ENCODE measurements around the gene PTPRD.
A peak's percentile ranks its signal among the peaks of the same experiment; 100 is the strongest.

The PTPRD gene

DNA sequence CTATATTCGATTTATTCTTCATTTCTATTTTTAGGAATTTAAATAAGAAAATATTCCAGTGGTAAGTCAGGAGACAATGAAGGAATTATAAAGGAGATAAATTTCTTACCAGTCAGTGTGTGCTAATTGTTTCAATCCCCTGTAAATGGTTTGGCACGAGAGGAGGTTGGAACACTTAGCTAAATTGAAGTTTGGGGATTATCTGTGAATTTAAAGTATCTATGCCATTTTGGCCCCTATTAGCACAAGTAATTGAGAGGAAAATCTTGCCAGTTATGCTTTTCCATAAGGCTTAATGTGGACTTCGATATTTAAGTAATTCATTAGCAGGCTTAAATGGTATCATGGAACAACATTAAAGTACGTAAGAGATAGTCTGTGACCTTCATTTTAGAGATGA, 860.8 kb downstream of the PTPRD start:
- no peaks in the 10 kb centered on the region for H3K4me1 Mint-ChIP-seq
- no peak for ATAC-seq
- no peak overlapping the region for H3K27ac Mint-ChIP-seq
- DNase-seq (ENCODE audit: low spot score in 2 of 2), result no peak
- no peak overlapping the region for H3K4me3 Mint-ChIP-seq
- H3K9me3 Mint-ChIP-seq, result peaks cover 13% of the 10 kb centered on the region
- H3K36me3 Mint-ChIP-seq, result no peaks in the 10 kb centered on the region

DNA sequence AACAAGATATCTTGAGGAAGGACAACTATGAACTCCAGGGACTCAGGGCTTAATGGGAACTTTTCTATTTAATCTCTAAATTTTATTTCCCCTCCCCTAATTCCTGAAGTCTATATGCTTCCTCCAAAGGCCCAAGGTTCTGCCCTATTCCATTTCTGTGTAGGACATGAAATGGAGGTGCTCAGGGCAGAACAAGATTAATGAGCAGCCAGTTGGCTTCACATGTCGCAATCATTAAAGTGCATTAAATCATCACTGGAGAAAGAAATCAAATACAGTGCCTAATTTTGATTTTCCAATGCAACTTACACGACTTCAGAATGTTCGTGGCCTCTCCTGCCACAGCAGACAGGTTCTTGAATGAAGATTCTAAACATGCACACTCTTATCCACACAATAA, 862.1 kb downstream of the PTPRD start:
- Mint-ChIP-seq H3K4me1 (no peaks in the 10 kb centered on the region), H3K27ac (no peak overlapping the region), H3K4me3 (no peak overlapping the region), H3K36me3 (no peaks in the 10 kb centered on the region), H3K9me3 (peaks cover 16% of the 10 kb centered on the region)
- ATAC-seq, result no peak
- DNase-seq (ENCODE audit: low spot score in 2 of 2), result no peak

DNA sequence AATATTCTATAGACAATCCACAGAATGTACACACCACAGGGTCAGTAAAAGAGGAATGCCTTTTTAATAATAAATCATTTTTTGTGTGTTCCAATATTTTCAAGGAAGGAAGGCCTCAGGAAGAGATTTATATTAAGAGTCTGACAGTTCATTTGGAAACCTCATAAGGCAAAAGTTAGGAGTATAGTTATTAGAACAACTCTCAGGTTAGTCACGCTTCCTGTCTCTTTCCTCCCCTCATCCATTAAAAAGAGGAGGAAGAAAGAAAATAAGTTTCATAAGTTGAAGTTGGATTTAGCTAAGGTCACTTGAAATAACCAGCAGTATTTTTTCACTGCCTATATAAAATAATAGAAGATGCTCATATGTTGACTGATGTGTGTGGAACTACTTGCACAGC, 863.2 kb downstream of the PTPRD start:
- Mint-ChIP-seq H3K9me3 (peaks cover 16% of the 10 kb centered on the region), H3K4me1 (no peaks in the 10 kb centered on the region), H3K27ac (no peak overlapping the region), H3K36me3 (no peaks in the 10 kb centered on the region), H3K4me3 (no peak overlapping the region)
- DNase-seq (ENCODE audit: low spot score in 2 of 2) (no peak), ATAC-seq (no peak)

DNA sequence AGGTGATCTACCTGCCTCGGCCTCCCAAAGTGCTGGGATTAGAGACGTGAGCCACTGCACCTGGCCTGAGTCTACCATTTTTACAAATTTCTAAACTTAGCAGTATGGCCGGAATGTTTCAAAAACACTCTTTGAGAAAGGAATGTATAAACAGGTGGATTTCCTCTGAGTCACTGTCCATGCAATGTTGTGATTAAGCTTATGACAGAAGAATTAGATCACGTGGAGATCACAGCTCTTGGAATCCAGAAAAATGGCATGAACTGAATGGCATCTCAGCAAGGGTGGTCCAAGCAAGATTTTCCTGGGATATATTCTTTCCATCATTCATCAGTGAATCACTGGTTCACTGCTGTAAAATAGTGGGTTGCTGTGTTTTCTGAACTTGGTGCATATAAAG, 865.0 kb downstream of the PTPRD start:
- Mint-ChIP-seq H3K36me3 (no peaks in the 10 kb centered on the region), H3K4me1 (no peaks in the 10 kb centered on the region), H3K9me3 (peaks cover 21% of the 10 kb centered on the region), H3K27ac (no peak overlapping the region), H3K4me3 (no peak overlapping the region)
- DNase-seq (ENCODE audit: low spot score in 2 of 2), result no peak
- ATAC-seq, result no peak

DNA sequence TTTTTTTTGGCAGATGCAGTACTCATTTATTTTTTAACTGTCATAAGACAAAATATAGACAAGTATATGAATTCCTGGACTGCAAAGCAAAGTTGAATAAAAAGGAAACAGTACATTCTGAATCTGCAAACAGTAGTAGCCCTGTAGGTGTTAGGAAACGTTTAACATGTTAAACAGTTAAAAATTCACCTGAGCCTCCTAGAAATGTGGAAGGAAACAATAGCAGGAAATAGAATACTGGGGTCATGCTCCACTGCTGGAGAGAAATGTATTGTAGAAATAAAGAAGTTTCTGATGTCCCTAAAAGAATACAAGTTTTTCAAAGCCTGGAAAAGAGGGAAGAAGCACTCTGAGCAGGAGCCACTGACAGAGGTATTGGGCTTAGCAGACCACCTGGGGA, 866.0 kb downstream of the PTPRD start:
- no peaks in the 10 kb centered on the region for H3K36me3 Mint-ChIP-seq
- DNase-seq (ENCODE audit: low spot score in 2 of 2) (no peak), ATAC-seq (no peak)
- no peaks in the 10 kb centered on the region for H3K4me1 Mint-ChIP-seq
- H3K9me3 Mint-ChIP-seq, result peaks cover 24% of the 10 kb centered on the region
- H3K4me3 Mint-ChIP-seq, result no peak overlapping the region
- H3K27ac Mint-ChIP-seq, result no peak overlapping the region

DNA sequence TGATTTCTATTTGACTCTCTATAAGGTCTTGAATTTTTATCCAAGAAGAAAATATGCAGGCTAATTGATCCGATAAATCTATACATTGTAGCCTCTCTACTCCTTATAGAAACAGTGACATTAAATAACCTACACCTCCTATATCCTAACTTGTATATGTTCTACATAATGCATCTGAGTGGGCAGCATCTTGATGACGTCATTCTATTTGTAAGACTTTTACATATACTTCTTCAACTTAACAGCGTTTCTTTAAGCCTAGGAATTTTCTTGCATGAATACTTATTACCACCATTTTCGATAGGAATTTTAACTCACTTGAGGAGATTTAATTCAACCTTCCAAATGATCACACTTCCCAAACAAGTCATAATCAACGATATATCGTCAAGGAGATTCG, 869.0 kb downstream of the PTPRD start:
- Mint-ChIP-seq H3K9me3 (peaks cover 22% of the 10 kb centered on the region), H3K4me1 (no peaks in the 10 kb centered on the region), H3K27ac (no peak overlapping the region), H3K4me3 (no peak overlapping the region), H3K36me3 (no peaks in the 10 kb centered on the region)
- no peak for DNase-seq (ENCODE audit: low spot score in 2 of 2)
- no peak for ATAC-seq

DNA sequence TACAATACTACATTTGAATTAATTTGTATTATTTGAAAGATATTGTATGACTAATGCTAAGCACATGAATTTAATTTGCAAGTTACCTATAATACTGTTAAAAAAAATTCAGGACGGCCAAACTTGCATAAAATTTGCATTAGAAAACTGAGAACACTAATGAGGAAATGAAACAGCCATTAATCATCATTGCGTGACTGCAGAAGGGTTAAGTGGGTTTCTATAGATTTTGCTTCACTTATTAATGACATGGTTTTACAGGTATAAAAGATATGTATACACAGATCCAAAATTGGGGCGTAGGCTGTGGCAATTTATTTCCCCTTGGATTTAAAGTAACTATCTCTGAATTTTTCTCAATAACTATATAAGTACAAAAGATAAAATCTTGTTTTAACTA, 882.6 kb downstream of the PTPRD start:
- DNase-seq (ENCODE audit: low spot score in 2 of 2), result no peak
- ATAC-seq, result no peak
- H3K36me3 Mint-ChIP-seq, result no peaks in the 10 kb centered on the region
- H3K4me3 Mint-ChIP-seq, result no peak overlapping the region
- no peak overlapping the region for H3K27ac Mint-ChIP-seq
- H3K4me1 Mint-ChIP-seq, result no peaks in the 10 kb centered on the region
- H3K9me3 Mint-ChIP-seq, result peaks cover 11% of the 10 kb centered on the region

DNA sequence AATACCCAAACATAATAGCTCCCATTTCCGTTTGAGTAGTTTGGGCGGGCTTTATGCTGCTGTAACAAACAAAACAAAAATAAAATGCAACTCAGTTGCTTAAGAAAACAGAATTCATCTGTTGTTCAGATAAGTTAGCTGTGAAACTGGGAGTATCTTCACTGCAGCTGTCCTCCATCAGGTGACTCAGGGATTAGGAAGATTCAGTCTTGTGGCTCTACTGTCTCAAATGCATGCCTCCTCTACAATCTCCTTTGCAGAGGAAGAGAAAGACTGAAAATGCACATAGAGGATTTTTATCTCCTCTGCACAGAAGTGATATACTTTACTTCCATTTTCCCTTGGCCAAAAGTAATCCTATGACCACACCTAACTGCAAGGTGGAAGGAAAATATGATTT, 883.7 kb downstream of the PTPRD start:
- Mint-ChIP-seq H3K4me1 (no peaks in the 10 kb centered on the region), H3K36me3 (no peaks in the 10 kb centered on the region), H3K4me3 (no peak overlapping the region), H3K27ac (no peak overlapping the region), H3K9me3 (peaks cover 11% of the 10 kb centered on the region)
- ATAC-seq (no peak), DNase-seq (ENCODE audit: low spot score in 2 of 2) (no peak)

DNA sequence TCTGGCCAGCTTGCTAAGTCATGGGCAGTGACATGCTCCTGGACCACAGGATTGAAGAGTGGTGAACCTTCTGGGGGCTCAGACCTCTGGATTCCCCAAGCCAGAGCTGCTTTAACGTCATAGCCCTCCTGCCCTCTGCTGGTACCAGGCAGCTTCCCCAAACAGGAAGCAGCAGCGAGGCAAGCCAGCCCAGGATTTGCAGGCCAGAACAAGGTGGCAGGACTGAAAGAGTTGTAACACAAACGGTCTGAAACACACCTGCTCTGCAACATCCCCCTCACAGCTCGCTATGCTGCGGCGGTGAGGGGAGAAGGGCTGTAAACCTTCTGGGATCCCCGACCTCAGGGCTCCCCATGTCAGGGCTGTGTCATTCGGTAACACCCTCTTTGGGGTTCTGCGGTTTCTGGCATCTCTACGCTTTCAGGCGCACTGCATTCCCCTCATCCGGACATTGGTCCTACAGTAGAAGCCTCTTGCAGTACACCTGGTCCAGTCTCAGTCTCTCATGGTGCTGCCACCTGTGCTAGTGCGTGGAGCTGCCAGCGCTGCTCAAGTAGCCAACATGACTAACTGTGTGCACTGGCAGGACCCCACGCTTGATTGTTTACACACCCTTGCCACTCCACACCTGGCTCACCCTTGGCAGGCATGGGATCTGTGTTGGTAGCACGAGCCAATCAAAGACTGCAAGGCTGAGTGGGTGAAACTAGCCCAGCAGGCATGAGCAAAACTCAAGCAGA, 893.3 kb downstream of the PTPRD start:
- DNase-seq (ENCODE audit: low spot score in 2 of 2) (no peak), ATAC-seq (peak; percentile 34)
- H3K4me1 Mint-ChIP-seq, result no peaks in the 10 kb centered on the region
- no peak overlapping the region for H3K27ac Mint-ChIP-seq
- H3K9me3 Mint-ChIP-seq, result peaks cover 2% of the 10 kb centered on the region
- H3K36me3 Mint-ChIP-seq, result no peaks in the 10 kb centered on the region
- H3K4me3 Mint-ChIP-seq, result no peak overlapping the region

DNA sequence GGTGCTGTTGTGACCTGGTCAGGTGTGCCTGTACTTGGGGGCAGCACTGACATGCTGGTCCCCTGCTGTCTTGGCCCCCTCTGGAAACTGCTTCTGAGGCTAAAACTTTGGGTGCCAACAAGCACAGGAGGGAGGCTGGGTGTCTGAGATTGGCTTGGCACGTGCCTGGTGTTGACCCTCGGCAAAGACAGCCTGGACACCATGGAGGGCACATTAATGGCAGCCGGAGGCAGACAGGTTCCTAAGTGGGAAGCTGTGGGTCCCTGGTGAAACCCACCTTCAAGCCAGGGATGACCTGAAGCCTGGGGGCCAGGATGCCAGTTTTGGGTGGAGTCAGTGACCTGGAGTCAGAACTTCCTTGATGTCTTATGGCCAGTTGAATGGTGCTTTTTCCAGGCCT, 894.1 kb downstream of the PTPRD start:
- Mint-ChIP-seq H3K27ac (no peak overlapping the region), H3K9me3 (peaks cover 2% of the 10 kb centered on the region)

DNA sequence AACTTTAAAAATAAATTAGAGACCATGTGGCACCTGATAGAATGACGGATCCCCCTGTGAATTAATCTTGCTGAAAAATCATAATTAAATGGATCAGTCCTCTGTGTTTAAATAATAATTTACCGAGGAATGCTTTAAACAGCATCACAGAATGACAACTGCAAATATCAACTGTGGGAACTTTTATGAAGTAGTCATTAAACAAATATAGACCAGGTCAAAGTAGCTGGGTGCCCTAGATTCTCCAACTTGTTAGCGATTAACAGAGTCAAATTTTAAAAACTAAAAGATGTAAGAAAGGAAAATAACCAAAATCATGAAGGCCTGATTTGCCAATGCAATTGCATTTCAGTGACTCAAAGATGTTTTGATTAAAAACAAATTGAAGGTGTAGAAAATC, 933.4 kb downstream of the PTPRD start:
- Mint-ChIP-seq H3K4me3 (no peak overlapping the region), H3K36me3 (no peaks in the 10 kb centered on the region), H3K4me1 (no peaks in the 10 kb centered on the region), H3K9me3 (peaks cover 3% of the 10 kb centered on the region), H3K27ac (no peak overlapping the region)
- DNase-seq (ENCODE audit: low spot score in 2 of 2) (no peak), ATAC-seq (no peak)

More for the DNA sequence above, 894.1 kb downstream of the PTPRD start:
- Mint-ChIP-seq H3K4me3 (no peak overlapping the region), H3K36me3 (no peaks in the 10 kb centered on the region), H3K4me1 (no peaks in the 10 kb centered on the region)
- ATAC-seq, result no peak
- DNase-seq (ENCODE audit: low spot score in 2 of 2), result no peak

DNA sequence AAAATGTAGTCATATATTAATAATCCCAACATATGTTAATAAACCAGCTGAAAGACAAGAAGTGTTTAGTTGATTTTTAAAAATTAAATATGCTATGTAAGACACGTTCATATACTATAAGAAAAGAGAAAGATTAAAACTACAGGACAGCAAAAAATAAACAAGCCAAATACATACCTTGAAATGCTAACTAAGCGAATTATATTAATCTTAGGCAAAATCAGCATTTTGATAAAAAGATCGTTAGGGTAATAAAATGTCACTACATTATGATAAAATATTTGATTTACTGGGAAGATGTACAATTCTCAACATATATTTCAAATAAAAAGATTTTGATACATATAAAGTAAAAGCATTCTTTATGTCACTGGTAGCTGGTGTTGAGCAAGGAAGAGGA, 938.3 kb downstream of the PTPRD start:
- Mint-ChIP-seq H3K4me1 (no peaks in the 10 kb centered on the region), H3K27ac (no peak overlapping the region), H3K4me3 (no peak overlapping the region), H3K9me3 (peaks cover 12% of the 10 kb centered on the region), H3K36me3 (no peaks in the 10 kb centered on the region)
- ATAC-seq, result no peak
- DNase-seq (ENCODE audit: low spot score in 2 of 2), result no peak

DNA sequence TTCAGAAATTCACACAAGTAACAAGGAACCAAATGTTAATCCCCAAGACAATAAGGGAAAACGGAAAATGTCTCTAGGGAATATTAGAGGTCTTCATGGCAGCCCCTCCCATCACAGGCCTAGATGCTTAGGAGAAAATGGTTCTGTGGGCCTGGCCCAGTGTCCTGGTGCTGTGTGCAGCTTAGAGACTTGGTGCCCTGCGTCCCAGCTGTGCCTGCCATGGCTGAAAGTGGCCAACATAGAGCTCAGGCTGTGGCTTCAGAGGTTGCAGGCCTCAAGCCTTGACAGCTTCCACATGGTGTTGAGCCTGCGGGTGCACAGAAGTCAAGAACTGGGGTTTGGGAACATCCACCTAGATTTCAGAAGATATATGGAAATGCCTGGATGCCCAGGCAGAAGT, 942.3 kb downstream of the PTPRD start:
- no peak for ATAC-seq
- peaks cover 14% of the 10 kb centered on the region for H3K9me3 Mint-ChIP-seq

DNA sequence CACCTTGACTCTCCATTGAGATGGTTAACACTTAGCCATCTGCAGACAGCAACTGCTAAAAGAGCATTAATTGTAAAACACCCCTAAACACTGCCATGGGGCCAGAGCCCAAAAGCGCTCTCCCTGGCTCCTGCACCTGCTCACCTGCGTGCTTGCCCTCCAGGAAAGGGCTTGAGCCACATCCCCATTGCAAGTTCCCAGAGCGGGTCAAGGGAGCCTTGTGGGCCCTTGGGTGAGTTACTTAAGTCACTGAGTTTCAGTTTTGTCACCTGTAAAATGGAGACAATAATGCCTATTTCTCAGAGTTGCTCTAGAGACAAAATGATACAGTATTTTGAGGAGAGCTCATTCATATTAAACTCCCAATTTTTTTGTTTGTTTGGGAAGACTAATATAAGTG, 967.8 kb downstream of the PTPRD start:
- ATAC-seq (no peak), DNase-seq (ENCODE audit: low spot score in 2 of 2) (no peak)
- H3K9me3 Mint-ChIP-seq, result peaks cover 14% of the 10 kb centered on the region
- H3K4me1 Mint-ChIP-seq, result no peaks in the 10 kb centered on the region
- H3K4me3 Mint-ChIP-seq, result no peak overlapping the region
- no peaks in the 10 kb centered on the region for H3K36me3 Mint-ChIP-seq
- H3K27ac Mint-ChIP-seq, result no peak overlapping the region

More for the DNA sequence above, 942.3 kb downstream of the PTPRD start:
- no peak overlapping the region for H3K27ac Mint-ChIP-seq
- no peaks in the 10 kb centered on the region for H3K4me1 Mint-ChIP-seq
- DNase-seq (ENCODE audit: low spot score in 2 of 2), result no peak
- no peak overlapping the region for H3K4me3 Mint-ChIP-seq
- no peaks in the 10 kb centered on the region for H3K36me3 Mint-ChIP-seq

DNA sequence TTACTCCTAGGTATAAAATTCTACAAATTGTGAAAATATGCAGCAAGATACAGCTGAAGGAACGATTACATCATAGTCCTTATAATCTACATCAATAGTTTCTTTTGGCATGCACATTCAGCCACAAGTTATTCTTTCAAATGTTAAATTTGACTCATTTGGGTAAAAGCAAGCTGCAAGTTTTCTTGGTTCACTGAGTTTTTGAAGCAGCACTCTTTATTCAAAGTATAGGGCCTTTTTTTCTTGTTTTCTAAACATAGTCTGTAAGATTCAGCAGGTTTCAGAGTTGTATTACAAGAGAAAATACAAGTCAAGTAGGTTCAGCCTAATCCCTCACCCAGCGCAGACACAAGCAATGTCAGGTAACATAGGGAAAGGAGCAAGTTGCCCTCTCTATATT, 981.5 kb downstream of the PTPRD start:
- H3K4me3 Mint-ChIP-seq, result no peak overlapping the region
- H3K36me3 Mint-ChIP-seq, result no peaks in the 10 kb centered on the region
- H3K27ac Mint-ChIP-seq, result no peak overlapping the region
- no peaks in the 10 kb centered on the region for H3K4me1 Mint-ChIP-seq
- H3K9me3 Mint-ChIP-seq, result peaks cover 16% of the 10 kb centered on the region
- ATAC-seq, result no peak
- DNase-seq (ENCODE audit: low spot score in 2 of 2), result no peak

DNA sequence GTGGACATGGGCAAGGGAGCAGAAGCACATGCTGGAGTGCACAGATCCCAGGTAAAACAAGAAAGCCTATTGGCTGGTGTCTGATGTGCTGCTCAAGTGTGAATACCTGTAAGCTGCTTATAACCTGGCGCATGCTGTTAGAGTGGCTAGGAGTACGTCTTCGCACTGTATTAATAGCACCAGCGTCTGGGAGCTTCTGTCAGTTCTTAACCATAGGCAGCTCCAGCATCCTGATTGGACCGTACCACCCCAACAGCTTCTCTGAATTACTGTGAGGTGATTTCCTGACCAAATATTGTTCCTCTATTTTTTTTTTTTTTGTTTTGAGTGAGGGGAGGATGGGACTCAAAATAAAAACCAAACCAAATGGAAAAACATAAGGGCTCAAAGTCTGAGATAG, 987.6 kb downstream of the PTPRD start:
- ATAC-seq, result no peak
- no peaks in the 10 kb centered on the region for H3K4me1 Mint-ChIP-seq
- no peak overlapping the region for H3K27ac Mint-ChIP-seq
- DNase-seq (ENCODE audit: low spot score in 2 of 2), result no peak
- no peaks in the 10 kb centered on the region for H3K36me3 Mint-ChIP-seq
- no peak overlapping the region for H3K4me3 Mint-ChIP-seq
- peaks cover 12% of the 10 kb centered on the region for H3K9me3 Mint-ChIP-seq

DNA sequence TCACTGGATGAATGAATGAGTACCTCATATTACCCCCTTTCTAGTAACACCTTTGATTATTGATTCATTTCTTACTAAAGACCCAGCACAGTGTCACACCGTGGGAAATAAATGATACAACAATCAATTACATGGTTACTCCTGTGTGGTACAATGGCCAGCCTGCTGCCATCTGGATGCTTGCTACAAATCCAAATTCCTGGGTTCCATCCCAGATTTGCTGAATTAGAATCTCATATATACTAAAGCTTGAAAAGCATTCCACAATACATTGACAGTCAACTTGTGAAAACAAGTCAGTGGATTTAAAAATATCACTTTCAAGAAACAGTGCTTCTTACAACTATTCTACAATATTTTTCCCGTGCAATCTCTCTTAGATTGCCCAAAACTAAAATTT, 989.3 kb downstream of the PTPRD start:
- H3K36me3 Mint-ChIP-seq, result no peaks in the 10 kb centered on the region
- ATAC-seq (no peak), DNase-seq (ENCODE audit: low spot score in 2 of 2) (no peak)
- H3K9me3 Mint-ChIP-seq, result peaks cover 9% of the 10 kb centered on the region
- no peak overlapping the region for H3K27ac Mint-ChIP-seq
- H3K4me3 Mint-ChIP-seq, result no peak overlapping the region
- no peaks in the 10 kb centered on the region for H3K4me1 Mint-ChIP-seq

Measured in stimulated activated effector memory CD8-positive, alpha-beta T cell treated with anti-CD3 and anti-CD28 coated beads, Interleukin-12 subunit alpha, Interleukin-12 subunit beta, amount 100 ng/mL, for 72 hours (primary cell).